GM21717 (cell line): ENCODE results near the gene OR6M1.

Experiments used
- ATAC-seq: cut with Tn5 transposase; IDR thresholded peaks from one replicate; pipeline ENCODE4 v1.9.1; 2021; ENCODE audit warnings: mild to moderate bottlenecking, moderate library complexity; ENCODE audit not compliant: unreplicated experiment

Gene OR6M1

GRCh38 chr11:123775715-123776549 lies 30.2 kb downstream of the OR6M1 start:
- no peak for ATAC-seq

GRCh38 chr11:123775289-123775688 lies 30.9 kb downstream of the OR6M1 start:
- no peak for ATAC-seq

- no peak for ATAC-seq
These were observed 32.2 kb downstream of the OR6M1 start for GRCh38 chr11:123773959-123774358.

- ATAC-seq = no peak
These were observed 33.1 kb downstream of the OR6M1 start for GRCh38 chr11:123773026-123773425.

- no peak for ATAC-seq
These were observed 34.5 kb downstream of the OR6M1 start for GRCh38 chr11:123771664-123772063.

GRCh38 chr11:123770712-123771111 lies 35.4 kb downstream of the OR6M1 start:
- no peak for ATAC-seq

- ATAC-seq = no peak
These were observed 40.5 kb downstream of the OR6M1 start for GRCh38 chr11:123765601-123766000.

GRCh38 chr11:123762422-123762821 lies 43.7 kb downstream of the OR6M1 start:
- no peak for ATAC-seq

- ATAC-seq = peak; percentile 82
These were observed 45.3 kb downstream of the OR6M1 start for GRCh38 chr11:123760894-123761293.

- ATAC-seq = no peak
These were observed 48.2 kb downstream of the OR6M1 start for GRCh38 chr11:123757976-123758375.

GRCh38 chr11:123755813-123756212 lies 50.3 kb downstream of the OR6M1 start:
- no peak for ATAC-seq
